HG03039 (cell line): ENCODE measurements around the gene MRPL50.
"Not testable (repeated sequence)": the region's sequence is repeated elsewhere in the genome, so short reads cannot be mapped to it uniquely, and the experiment has no call there.

Source experiments
- ATAC-seq: cut with Tn5 transposase; IDR thresholded peaks from one replicate; pipeline ENCODE4 v1.9.1; 2021; ENCODE audit warnings: mild to moderate bottlenecking, moderate library complexity; ENCODE audit not compliant: unreplicated experiment

Gene MRPL50

DNA sequence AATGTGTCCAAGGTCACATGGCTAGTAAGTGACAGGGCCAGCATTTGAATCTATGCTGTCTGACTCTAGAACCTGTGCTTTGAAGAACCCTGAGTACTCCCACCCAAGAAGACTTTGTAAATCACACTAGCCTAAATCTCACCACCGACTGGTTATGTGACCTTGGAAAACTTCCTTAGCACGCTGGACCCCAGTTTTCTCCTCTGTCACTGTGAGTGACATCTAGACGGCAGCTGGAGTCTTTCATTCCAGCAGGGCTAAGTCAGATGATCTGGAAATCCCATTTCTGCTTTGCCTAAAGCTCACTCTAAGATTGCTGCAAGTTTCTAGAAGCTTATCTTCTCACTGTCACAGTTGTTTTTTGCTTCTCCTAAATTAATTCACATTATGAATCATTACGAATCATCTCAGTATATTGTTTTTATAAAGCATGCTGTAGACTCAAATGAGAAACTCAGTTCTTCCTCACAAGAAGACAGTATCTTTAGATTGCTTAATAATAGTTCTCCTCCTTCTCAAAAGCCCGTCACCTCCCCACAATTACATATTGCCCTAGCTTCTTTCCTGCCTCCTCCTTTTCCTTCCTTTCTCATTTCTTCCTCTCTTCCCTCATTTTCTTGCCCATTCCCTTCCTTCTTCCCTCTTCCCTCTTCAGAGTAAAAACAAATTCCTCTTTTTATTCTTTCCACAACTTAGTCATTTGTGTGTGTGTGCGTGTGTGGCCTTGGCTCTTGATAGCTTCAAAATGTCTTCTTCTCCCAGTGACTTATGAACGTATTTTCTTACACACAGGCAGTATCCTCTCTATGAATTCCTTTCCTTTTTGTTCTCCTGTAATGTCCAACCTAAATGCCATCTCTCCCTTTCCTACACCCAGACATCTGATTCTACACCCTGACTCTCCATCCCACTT, 20.4 kb upstream of the MRPL50 start:
- ATAC-seq, result no peak

DNA sequence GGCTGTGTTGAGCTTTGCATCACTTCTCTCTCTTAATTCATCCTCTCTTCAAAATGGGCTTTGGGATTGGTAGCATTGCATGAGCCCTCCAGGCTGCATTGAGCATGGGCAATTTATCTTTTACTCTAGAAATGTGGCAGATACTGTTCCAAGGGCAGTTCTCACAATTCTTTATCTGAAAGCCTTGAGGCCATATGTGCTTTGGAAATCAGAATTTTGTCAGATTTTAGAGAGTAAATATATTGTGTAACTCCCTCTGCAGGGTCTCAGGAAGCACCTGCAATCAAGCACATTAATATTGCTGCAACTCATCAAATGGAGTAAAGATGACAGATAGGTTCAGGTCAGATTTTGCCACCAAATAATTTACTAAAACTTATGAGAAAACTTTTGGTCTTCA, 19.6 kb upstream of the MRPL50 start:
- no peak for ATAC-seq

DNA sequence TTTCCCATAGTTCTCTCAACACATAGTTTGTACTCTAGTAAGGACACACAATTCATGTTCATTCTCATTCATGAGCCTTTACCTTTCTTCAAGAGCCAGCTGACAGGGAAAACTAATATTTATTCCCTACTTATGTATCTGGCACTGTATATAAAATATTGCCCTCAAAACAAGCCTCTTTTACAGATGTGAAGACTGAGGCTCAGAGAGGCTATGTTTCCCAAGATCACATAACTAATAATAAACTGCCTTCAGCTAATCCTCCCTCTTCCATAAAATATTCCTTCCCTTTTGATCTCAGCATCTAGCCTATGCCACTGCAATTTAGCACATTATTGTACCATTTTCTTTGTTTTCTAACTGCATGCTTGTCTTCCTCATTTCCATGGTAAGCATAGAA, 19.0 kb upstream of the MRPL50 start:
- ATAC-seq, result no peak

DNA sequence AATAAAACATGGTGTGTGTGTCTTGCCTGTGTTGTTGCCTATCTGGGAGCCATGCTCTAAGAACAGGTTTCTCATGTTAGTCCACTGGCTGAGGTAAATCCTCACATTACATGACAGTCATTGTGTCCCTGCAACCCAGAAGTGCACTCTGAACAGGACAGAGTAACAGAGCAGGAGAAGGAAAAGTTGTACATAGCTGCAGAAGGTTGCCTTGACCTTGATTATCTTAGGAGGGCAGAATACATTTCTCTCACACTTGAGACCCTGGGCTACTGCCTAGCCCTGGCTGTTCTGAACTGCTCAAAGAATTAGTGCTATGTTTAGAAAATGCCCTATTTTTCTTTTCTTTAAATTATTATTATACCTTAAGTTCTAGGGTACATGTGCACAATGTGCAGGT, 17.2 kb upstream of the MRPL50 start:
- no peak for ATAC-seq

DNA sequence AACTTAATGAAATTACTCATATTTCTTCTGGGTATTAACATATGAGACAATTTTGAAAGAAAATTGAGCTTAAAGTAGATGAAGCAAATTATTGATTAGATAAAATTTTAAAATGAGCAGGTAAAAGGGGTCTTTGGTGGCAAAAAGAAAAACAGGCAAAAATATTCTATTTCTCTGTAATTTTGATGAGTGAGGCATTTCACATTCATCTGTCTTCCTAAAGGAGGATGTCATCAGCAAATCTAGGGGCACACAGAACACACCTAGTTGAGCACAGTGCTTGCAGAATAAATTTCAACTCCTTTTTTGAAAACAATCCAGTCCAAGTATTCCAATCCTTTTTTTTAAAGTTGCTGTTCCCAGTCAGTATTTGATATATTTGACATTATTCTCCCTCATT, 16.4 kb upstream of the MRPL50 start:
- no peak for ATAC-seq

DNA sequence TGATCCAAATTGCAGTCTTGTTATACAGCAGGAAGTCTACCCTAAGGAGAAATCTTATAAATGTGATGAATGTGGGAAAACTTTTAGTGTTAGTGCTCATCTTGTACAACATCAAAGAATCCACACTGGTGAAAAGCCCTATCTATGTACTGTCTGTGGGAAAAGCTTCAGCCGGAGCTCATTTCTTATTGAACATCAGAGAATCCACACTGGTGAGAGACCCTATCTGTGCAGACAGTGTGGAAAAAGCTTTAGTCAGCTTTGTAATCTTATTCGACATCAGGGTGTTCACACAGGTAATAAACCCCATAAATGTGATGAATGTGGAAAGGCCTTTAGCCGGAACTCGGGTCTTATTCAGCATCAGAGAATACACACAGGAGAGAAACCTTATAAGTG, 10.7 kb upstream of the MRPL50 start:
- ATAC-seq, result no peak

DNA sequence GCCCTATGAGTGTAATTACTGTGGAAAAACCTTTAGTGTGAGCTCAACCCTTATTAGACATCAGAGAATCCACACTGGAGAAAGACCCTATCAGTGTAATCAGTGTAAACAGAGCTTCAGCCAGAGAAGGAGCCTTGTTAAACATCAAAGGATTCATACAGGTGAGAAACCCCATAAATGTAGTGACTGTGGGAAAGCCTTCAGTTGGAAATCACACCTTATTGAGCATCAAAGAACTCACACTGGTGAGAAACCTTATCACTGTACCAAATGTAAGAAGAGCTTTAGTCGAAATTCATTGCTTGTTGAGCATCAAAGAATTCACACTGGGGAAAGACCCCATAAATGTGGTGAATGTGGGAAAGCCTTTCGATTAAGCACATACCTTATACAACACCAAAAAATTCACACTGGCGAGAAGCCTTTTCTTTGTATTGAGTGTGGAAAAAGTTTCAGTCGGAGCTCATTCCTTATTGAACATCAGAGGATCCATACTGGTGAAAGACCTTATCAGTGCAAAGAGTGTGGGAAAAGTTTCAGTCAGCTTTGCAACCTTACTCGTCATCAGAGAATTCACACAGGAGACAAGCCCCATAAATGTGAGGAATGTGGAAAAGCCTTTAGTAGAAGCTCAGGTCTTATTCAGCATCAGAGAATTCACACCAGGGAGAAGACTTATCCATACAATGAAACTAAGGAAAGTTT, 10.1 kb upstream of the MRPL50 start:
- no peak for ATAC-seq

DNA sequence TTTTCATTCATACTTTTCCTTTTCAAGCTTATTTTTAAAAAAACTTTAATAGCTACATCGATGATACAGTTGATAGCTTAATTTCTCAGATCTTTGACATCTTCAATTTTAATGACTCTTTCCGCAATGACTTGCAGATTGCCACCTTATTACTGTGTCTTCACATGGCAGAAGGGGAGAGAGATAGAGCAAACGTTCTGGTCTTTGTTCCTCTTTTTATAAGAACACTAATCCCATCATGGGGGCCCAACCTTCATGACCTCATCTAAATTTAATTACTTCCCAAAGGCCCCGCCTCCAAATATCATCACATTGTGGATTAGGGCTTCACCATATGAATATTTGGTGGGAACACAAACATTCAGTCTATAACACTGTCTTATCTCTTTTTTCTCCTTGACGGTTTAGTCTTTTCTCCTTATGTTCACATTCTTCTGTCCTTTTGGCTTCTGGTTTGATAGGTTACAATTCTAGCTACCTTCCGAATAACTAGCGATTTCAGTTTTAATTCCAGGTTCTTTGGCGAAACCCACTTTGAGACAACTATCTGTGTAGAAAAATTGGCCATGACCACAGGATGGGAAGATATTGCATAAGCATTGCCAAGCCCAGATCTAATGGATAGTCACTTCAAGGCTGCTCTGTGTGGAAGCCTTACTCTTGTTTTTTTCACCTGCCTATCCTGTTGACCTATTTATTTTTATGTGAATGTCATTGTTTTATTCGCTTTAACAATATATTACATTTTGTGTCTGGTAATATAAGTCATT, 5.3 kb upstream of the MRPL50 start:
- no peak for ATAC-seq

DNA sequence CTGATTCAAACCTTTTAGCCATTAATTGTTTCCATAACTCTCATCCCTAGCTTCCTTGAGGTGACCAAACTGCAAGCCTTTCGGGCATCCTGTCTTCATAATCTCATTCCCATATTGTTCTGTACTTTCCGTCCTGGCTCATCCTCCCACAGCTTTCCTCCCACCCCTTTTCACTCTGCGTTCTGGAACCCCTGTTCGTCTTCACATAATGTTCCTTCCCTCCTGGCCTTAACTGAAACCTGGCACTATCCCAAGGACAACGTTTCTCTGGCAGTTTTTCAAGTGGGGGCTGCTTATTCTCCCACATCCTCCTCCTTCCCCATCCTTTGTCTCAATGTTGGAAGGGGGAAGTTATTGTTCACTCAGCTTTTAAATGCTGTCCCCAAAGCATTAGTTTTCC, 1.7 kb upstream of the MRPL50 start:
- no peak for ATAC-seq

DNA sequence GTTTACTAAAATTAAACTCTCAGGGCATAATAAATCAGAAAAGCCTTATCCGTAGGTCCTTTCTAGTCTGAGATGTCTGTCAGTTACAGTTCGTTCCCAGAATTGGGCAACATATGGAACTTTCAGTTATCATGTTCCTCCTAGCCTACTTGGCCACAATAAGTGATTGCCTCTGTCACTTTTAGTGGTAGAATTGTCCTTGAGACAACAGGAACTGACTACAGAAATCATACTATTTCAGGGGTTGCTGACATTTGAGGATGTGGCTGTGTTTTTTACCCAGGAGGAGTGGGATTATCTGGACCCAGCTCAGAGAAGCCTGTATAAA, 1.2 kb upstream of the MRPL50 start:
- no peak for ATAC-seq

DNA sequence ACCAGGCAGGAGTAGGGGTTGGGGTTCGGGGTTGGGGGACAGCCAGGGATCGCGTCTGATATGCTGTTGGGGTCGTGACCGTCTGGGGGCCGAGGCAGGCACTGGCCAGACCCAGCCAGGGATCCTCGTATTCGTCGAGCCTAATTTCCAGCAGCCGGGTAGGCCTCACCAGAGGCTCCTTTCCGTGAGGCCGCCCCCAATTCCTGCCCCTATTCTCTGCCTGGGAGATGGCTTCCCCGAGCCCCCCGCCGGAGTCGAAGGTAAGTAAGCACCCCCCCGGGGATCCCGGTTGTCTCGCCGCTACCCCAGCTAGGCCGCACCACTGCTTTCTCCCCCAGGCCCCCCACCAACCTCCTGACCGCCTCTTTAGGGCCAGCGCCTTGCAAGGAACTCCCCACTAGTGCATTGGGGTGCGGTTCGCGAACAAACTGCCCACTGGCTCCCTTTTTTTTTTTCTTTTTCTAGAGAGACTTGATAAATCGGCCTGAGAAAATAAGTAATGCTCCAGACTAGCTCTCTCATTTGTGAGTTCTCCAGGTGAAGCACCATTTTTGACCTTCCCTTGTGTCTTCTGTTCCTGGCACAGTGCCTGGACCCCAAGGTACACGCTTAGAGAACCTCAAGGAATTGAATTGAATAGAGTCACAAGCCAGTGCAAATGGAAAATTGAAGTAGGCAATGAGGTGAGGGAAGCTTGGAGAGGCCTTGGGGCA, 668 bp upstream of the MRPL50 start:
- no peak for ATAC-seq

DNA sequence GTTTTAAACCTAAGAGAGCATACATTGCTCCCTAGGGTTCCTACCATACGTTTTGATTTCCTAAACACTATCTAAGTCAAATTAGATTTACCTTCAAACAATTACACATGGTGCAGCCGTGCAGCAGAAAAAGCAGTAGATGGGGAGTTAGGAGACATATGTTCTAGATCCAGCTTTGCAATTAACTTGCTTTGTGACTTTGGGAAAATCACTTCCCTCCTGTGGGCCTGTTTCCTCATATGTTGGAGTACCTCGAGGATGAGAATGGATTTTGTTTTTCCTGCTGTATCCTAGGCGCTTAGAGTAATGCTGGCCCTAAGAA, 711 bp downstream of the MRPL50 start:
- ATAC-seq, result no peak

DNA sequence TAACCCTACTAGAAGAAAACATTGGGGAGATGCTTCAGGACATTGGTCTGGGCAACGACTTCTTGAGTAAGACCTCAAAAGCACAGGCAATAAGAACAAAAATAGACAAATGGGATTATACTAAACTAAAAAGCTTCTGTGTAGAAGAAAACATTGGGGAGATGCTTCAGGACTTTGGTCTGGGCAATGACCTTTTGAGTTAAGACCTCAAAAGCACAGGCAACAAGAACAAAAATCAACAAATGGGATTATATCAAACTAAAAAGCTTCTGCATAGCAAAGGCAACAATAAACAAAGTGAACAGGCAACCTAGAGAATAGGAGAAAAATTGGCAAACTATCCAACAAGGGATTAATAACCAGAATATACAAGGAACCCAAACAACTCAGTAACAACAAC, 3.7 kb downstream of the MRPL50 start:
- no peak for ATAC-seq

DNA sequence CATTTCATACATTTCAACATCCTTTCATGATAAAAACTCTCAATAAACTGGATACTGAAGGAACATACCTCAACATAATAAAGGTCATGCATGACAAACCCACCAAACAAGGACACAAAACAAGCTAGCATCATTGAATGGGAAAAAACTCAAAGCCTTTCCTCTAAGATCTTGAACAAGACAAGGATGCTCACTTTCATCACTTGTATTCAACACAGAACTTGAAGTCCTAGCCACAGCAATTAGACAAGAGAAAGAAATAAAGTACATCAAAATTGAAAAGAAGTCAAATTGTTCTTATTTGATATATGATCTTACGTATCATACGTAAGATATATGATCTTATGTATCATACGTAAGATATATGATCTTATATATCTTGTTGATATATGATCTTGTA, 5.3 kb downstream of the MRPL50 start:
- ATAC-seq, result no peak

DNA sequence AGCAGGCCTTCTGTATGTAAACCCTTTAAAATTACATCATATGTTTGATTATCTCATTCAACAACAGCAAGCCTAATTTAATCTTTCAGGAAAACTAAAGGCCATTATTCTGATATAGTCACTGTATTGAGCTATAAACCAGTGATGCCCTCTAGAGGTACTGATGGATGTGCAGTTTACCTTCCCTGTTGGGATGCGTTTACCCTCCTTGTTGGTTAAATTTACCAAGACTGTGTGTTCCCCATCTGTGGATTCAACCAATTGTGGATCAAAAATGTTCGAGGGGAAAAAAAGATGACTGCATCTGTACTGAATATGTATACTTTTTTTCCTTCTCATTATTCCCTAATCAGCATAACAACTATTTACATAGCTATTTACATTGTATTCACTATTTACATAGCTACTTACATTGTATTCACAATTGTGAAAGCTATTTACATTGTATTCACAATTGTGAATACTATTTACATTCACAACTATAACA, 9.9 kb downstream of the MRPL50 start:
- ATAC-seq, result no peak

DNA sequence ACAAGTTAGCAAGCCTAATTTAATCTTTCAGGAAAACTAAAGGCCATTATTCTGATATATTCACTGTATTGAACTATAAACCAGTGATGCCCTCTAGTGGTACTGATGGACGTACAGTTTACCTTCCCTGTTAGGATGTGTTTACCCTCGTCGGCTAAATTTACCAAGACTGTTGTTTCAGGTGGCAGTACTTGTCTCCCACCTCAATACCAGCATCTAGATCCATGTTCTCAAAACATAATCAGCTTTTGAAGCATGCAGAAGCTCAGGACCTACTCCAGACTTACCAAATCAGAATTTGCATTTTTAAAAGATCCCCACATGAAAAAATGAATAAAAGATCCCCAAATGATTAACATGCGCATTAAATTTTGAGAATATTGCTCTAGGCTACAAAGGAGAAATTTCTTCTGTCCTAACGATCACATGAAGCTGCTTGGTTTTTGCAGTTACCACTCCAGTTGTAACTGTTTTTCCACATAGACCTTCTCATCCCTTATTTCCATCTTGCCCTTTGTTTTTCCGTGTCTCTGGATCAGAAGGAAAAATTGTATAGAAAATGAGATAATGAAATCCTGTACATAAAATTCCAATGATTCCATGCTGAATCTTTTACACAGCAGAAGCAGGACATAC, 10.4 kb downstream of the MRPL50 start:
- no peak for ATAC-seq

DNA sequence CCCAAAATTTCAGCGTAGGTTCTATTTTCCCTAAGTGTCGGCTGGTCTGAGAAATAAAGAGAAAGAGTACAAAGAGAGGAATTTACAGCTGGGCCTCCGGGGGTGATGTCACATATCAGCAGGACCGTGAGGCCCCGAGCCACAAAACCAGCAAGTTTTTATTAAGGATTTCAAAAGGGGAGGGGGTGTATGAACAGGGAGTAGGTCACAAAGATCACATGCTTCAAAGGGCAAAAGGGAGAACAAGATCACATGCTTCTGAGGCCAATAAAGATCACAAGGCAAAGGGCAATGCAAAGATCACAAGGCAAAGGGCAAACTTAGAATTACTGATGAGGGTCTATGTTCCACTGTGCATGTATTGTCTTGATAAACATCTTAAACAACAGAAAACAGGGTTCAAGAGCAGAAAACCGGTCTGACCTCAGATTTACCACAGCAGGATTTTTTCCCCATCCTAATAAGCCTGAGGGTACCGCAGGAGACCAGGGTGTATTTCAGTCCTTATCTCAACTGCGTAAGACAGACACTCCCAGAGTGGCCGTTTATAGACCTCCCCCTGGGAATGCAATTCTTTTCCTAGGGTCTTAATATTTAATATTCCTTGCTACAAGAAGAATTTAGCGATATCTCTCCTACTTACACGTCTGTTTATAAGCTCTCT, 13.4 kb downstream of the MRPL50 start, which contains the start of gene BAAT:
BAAT (minus strand) TSS at position 134 of the 664 bp plus-strand sequence. CDS start 13,602 bp downstream, outside the sequence.
- ATAC-seq, result not testable (repeated sequence)

DNA sequence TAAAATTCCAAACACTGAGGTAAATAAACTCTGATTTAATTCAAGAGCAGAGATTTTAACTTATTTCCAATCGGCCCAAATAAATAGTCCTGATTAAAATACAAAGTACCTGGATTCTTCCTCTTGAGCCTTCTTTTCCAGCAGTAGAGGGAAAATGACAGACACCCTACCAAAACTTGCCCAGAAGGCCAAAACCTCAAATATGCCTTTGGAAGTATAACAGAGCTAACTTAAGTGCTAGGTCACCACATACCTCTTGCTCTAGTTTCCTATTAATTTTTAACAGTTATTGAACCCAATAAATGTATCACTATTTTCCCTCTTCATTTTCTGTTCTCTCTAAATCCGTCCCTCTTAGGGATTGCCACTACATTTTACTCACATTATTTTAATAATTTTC, 15.1 kb downstream of the MRPL50 start:
- ATAC-seq, result no peak

DNA sequence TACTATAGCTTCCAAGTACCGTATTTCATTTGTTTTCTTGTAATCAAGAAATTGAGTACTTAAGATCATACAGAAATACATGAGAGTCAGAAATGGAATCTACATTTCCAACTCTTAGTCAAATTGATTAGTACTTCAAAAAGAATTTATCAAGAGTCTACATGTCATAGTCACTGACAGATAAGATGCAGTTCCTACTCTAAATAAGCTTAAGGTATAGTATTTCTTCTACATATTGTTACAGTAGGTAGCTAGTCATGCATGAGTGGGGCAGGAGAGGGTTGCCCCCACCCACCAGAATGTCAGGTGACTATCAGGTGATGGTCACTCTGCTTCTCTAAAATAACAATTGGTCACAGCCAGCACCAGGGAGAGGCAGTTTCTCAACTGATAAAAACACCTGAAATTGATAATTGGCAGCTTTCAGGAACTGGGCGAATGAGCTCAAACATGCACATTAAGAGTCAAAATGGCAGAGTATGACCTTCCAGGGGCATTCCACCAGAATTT, 16.5 kb downstream of the MRPL50 start:
- ATAC-seq, result no peak

DNA sequence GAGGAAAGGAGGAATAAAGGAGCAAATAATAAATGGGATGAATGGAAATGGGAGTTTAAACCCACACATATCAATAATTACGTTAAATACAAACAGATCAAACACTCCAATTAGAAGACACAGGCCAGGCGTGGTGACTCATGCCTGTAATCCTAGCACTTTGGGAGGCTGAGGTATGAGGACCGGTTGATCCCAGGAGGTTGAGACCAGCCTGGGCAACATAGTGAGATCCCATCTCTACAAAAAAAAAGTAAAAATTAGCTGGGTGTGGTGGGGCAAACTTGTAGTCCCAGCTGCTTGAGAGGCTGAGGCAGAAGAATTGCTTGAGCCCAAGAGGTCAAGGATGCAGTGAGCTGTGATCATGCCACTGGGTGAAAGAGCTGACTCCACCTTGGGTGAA, 17.3 kb downstream of the MRPL50 start:
- no peak for ATAC-seq
